NCI-H1417 (cell line): ENCODE measurements around the gene CHST11.
A peak's percentile ranks its signal among the peaks of the same experiment; 100 is the strongest.

ENCODE experiments used
- DNase-seq, 3 experiments: peaks; one replicate each; lab custom pipeline; 2025; lab: John Stamatoyannopoulos, UW

Gene CHST11

DNA sequence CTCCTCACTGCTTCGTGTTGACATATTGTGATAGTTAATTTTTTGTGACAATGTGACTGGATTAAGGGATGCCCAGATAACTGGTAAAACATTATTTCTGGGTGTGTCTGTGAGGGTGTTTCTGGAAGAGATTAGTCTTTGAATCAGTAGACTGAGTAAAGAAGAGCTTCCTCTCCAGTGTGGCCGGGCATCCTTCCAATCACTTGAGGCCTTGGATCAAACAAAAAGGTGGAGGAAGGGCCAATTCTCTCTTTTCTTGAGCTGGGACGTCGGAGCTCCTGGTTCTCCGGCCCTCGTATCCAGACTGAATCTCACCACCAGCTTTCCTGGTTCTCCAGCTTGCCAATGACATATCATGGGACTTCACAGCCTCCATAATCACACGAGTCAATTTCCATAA is 240.4 kb downstream of the CHST11 start:
- no peak for DNase-seq

DNA sequence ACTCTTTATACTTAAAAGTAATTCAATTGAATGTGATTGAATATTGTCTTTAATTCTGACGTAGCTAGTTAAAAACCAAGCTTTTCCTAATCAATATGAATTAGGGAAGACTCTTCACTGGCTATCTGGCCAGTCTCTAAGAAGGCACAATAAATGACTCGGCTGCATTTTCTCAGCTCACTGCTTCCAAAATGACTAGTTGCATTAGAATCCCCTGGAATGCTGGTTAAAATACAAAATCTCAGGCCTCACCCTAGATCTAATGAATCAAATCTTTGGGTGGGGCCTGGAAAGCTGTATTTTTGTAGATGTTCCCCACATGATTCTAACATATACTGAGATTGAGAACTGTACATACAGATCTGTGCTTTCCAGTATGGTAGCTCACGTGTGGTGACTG is 242.1 kb downstream of the CHST11 start:
- DNase-seq = no peak

DNA sequence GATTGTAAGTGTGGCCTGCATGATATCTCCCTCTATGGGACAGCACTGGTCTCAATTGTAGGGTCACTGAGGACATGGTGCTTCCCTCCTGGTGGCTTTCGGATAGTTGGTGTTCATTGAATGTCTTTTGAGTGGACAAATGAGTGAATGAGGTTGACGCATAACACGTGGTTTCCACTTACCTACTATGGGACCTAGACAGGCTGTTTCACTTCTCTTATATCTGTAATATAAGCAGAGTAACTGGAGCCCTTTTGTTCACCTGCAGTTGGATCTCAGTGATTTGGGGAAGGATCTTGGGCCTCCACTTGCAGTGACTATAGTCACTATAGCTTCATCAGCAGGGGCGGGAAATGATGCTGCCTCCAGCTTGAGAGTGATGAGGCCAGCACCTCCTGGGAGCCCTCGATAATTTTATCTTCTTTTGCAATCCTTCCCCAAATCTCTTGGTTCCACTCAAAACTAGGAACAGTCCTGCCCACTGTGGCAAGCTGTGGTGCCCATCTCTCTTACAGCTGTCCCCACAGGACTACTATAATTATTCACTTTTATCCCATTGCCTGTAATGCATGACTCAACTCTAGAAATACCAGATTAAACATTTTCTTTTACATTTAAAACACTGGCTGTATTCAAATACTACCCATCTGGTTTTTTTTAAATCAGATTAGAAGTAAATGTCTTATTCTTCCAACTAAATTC is 242.9 kb downstream of the CHST11 start:
- DNase-seq = no peak

DNA sequence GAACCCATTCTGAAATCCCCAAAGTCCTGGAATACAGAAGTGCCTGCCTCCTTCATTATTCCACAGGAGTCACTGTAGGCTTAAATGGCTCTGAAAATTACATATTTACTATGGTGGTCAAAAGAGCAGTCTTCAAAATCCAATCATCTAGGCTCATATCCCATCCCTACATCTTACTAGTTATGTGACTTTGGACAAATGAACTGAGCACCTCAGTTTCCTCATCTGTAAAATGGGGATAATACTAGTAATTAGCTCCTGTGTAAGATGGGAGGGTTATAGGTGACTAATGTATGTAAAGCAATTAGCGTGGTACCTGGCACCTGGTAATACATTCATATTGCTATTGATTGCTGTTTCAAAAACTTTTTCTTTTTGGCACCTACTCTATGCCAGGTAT is 243.6 kb downstream of the CHST11 start:
- no peak for DNase-seq

DNA sequence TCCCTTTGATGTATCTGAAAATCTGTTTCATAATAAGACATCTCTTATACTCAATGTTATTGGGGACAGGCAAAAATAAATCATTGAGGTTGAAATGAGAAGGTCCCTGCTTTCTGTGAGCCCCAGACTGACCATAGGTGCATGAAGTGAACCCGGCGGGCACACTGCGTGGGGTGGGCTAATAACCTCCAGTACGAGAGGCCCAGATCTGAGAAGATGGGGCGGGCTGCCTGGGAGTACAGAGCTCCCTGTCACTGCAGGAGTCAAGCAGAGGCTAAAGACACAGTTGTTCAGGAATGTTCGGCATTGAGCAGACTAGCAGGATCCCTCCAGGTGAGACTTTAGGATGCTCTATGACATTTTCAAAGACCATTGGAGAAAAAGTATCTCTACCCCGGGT is 244.6 kb downstream of the CHST11 start:
- DNase-seq = no peak

DNA sequence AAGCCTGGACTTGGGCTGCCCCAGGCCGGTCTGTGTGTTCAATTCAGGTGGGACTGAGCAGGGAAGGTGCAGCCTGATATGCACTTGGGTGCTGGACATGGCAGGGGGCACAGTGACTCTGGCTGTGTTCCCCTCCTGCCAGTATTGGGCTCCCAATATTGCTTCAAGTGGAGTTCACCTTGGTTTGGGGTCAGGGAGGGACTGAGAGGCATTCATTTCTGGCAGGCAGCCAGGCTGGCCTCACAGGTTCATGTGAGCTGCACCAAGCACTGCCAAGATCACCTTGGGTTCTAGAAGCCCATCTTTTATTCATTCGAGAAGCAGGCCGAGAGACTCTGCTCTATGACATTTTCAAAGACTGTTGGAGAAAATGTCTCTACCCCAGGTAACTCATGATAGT is 245.0 kb downstream of the CHST11 start:
- no peak for DNase-seq

DNA sequence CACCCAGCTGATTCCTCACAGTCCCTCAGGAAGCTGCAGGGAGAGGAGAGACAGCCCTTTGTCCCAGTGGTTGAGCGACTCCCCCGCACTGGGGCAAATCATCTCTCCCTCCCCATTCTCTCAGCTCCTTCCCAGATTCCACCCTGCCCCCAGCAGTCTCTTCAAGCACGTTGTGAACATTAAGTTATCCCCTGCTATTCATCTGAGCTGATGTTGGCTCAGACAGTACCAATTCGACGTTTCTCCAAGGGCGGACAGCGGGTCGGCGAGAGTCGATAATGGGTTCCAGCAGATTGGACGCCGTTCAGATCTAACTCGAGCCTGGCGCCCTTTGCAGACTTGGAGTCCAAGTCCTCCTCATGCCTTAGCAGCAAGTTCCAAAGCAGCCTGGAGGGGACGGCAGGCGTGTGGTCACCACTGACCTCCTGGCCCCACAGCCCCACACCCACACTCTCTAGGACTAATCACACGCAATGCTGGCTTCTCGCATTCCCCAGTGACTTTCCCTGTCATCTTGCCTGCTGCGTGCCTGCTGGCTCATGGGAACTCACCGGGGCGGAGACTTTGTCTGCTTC is 245.9 kb downstream of the CHST11 start:
- no peak for DNase-seq

DNA sequence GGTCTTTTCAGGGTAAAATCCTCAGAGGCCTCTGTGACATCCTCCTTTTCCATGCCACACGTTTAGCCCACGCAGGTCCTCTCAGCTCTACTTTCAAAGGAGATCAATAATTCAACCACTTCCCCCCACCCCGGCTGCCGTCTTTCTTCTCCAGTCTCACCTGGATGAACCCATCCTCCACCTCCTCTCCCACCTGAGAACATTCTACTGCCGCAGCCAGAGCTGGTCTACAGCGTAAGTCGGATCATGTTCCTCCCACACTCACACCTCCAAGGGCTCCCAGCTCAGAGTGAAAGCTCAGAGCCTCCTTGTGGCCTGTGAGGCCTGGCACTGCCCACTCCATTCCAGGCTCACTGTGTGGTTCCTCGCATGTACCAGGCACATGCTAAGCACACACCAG is 246.6 kb downstream of the CHST11 start:
- no peak for DNase-seq

DNA sequence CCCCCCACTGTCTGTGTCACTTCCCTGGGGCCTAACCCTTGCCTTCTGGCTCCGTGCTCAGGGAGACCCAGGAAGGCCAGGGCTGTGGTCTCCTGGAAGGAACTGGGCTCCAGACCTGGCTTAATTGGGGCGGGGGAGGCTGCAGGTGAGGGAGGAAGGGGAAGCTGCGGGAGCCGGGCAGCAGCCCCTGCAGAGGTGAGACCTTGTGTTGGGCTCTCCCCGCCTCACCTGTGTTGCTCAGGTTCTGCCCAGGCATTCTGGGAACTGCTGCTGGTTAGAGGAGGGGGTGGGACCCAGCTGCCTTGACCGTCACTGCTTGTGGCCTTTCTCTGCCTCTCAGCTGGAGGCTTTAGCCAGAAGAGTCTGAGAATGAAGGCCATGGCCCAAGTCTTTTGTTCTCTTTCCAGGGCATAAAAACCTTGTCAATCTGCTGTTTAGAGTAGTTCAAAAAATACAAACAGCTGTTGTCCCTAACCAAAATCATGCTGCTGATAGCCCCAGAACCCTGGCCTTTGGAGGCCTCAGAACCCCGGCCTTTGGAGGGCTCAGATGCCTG is 247.6 kb downstream of the CHST11 start:
- DNase-seq = no peak

DNA sequence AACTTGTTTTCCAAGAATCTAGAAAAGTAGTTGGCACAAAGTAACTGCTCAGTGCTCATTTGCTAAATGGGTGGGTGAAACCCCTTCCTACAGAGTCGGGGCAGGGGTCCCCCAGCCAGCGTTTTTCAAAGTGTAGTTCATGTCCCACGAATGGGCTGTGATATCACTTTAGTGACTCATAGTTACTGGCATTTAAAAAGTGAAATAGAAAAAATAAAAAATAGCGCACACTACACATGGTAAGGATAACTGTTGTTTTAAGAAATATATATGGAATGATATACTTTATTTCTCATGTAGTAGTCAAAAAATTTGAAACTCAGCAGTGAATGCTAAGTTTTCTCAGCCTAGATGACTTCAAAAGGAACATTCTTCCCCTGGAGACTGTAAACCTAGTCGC is 250.4 kb downstream of the CHST11 start:
- no peak for DNase-seq

DNA sequence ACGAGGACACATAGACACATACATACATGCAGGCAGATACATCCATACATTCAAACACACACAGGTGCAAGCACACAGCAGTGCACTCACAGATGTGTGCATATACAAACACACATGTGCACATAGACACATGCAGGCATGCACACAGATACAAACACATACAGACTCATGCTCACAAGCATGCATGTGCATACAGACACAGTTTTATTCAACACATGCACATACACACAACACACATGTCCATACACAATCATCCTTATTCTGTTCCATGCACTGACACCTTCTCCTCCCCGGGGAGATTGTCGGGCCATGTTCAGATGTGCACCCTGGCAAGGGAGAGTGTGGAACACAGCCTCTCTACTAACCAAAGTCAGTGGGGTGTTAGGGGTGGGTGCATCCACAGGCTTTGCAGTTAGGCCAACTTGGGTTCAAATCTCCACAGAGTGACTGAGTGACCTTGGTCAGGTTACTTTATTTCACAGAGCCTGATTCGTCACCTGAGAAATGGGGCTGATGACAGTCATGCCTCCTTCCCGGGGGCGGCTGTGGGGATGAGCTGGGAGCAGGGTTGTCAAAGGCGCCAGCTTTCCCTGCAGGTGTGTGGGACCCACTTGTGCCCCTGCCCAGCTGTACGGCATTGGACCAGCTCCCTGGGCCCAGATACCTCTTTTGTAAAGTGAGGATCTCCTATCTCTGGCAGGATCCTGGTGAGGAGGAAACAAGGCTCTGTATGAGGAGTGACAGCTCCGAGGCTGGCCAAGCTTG is 251.2 kb downstream of the CHST11 start:
- no peak for DNase-seq

DNA sequence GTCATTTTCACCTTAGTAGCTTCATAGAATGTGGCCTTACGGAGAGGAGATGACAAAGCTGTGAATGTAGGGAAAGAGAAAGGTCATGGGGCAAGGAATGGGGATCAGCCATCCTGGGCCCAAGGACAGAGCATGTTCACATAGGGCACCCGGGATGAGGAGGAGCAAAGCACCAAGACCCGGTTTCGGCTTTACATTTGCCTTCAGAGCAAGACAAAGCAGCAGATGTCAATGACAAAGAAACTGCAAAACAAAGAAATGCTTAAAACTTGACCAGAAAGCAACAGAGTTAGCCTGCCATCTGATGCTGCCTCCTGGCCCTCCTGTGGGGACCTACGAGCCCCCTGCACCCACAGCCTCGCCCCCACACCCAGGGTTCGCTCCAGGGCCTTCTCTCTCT is 252.1 kb downstream of the CHST11 start:
- no peak for DNase-seq

DNA sequence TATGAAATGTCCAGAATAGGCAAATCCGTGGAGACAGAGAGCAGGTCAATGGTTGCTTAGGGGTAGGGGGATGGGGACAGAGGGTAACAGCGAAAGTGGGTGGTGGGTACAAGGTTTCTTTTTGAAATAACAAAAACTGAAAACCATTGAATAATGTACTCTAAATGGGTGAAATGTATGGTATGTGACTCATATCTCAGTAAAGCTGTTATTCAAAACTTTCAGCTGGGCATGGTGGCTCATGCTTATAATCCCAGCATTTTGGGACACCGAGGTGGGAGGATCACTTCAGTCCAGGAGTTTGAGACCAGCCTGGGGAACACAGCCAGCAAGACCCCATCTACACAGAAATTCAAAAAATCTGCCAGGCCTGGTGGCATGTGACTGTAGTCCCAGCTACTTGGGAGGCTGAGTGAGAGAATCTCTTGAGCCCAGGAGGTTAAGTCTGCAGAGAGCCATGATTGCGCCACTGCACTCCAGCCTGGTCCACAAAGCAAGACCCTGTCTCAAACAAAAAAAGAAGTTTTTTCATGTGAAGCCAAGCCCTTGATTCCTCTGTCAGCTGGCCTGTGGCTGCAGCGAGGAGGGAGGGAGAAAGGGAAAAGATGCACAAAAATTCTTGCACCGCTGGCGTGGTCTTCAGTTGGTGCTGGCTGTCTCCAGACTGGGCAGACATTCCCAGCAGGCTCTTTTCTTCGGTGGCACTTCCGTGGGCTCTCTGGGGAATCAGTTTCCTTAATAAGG is 253.1 kb downstream of the CHST11 start:
- DNase-seq = no peak

DNA sequence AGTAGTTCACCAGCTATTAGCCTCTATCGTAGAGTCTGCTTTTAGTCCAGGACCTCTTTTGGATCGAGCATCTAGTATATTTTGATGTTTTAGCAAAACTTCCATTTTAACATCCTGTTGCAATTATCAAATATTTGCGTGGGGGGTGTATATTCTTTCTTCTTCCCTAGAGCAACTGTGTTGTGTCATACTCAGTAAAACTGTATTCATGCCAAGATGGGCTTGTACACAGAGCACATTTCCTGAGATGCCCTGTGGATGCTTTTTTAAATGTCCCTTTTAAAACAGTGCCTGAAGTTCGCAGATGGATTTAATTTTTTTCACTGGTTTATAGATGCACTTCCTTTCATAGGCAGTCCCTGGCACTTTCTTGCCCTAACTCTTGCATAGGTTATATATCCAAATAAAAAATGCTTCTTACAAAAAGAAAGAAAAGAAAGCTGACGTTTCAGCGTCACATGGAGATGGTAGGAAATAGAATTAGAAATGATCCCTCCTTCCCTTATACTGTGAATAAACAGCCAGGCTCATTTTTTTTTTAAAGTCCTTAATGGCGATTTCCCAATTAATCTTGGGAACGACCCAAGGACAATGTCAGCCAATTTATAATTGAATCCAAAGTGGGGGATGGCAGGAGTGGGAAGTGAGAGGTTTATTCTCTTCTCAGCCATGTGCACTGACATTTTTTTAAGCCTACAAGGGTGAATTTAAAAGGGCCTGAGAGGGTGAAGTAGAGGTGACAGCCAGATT is 254.4 kb downstream of the CHST11 start:
- DNase-seq = no peak

DNA sequence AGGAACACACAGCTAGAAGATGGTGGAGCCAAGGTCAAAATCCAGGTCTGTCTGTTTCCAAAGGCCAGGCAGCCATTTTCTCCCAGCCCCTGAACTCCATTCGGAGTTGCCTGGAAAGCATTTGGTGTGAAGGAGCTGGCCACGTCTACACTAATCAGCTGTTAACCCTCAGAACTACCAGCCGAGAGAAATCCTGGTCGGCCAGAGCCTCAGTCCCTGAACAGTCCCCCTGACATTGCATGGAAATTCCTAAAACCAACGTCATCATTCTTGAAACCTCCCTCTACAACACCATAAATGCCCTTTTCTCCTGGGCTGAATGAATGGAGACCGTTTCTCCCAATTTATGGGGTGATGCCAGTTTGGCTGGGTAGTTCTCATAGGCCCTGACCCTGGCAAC is 255.7 kb downstream of the CHST11 start:
- no peak for DNase-seq

DNA sequence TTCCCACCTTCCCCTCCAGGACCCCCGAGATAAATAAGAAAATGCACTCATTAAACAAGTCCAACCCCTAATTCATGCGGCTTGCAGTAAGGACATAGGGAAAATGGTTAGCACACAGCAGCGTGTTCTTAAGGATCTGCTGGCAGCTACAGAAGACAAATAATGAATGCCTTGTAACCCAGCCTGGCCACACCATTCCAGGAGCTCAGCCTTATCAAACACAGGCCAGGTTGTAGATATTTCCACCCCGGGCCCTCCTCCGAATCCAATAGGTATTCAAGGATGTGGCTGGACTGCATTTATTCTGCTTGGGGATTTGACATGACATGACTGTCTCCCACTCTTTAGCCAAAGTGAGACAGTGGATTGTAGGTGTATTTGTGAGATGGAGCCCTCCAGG is 256.2 kb downstream of the CHST11 start:
- DNase-seq = no peak

DNA sequence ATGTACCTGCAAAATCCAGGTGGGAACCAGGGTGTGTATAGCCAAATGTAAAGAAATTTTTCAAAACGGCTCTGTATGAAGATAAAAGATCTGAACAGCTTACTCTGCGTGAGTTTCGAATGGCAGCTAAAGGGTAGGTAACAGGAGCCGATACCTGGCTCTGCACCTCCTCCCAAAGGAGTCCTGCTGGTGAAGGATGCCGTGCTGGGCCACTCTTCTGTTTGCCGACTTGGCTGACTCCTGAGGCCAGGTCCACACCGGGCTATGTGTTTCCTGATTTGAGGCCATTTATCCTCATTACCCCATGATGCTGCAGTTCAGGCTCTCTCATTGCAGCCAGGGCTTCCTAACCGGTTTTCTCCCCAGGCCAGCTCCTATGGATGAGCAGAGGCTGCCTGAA is 256.7 kb downstream of the CHST11 start:
- DNase-seq = no peak

DNA sequence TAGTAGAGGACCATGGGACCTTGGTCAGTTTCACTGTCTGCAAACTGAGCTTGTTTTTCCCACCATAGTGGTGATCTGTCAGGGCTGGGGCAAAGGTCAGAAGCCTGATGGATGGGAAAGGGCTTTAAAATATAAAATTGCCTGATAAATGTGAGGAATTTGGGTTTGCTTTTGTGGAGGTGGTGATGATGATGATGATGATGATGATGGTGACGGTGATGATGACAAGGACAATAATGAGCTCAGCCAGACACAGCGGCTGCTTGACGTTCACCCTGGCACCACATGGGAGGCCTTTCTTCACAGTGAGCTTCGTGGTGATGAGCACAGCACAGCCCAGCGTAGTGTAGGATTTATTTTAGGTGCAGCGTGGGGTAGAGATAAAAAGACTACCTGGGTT is 257.6 kb downstream of the CHST11 start:
- DNase-seq = no peak

DNA sequence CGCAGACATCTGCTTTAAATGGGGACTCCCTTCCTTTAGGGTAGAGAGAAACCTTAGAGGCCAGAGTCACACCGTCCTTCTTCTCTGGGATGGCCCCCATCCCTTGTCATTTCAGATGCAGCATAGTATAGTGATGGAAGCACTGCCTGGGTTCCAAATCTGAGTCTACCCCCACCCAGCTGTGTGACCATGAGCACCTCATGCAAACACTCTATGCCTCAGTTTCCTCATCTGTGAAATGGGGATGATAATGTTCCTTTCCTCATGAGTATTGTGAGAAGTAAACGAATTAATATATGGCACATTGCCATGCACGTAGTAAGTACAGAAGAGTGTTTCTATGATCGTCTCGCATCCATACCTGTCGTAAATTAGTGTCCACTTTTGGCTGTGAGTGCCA is 259.4 kb downstream of the CHST11 start:
- DNase-seq = no peak

DNA sequence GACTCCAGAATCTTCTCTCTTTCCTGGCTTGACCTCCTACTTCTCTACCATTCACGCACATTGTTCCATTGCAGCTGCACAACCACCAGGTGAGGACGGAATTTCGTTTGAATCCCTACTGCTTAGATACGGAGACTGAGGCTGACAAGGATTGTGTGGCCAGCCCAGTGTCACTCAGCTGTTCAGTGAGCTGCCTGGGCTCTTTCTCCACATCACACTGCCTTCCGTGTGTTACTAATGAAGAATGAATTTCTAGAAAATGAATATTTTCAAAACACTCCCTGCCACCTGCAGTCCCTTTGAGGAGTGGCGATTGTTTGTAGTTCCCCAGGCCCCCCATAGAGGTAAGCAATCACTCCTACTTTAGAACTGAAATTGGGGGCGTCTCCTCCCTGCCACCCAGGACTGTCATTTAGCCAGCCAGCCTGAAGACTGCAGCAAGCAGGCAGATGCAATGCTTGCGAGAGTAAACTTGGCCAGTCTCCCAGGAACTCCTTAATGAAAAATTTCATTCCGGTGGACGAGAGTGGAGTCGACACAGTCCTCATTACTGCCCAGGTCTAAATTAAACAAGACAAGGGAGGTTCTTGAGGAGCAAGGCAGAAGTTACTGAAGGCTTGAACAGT is 261.7 kb downstream of the CHST11 start:
- peak in 2 of 3 experiments; percentile 48 to 67 for DNase-seq

DNA sequence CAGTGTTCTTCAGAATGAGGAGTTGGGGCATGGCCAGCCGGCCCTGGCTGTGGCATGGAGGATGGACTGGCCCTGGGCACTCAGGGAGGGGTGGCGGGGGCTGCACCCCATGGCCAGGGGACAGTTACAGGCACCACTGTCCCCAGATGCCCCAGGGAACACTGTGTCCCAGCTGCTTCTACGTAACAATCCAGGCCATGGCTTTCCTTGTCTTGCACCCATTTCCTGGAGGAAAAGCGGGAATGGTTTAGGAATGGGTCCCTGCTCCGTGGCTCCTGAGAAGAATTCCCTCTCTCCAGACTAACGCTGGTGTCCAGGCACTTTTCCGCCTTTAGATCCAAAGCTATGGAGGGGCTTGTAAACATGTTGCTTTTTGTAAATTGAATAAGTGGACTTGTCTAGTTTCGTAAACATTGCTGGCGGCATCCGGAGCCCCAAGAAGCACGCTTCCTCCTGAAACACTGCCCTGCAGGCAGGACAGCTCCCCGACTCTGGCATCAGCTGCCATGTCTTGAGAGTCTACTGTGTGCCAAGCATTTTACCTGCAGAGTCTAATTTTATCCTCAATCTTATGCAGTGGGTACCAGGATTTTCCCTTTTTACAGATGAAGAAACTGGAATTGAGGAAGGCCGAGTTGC is 263.1 kb downstream of the CHST11 start:
- no peak for DNase-seq
